PC-3 (cell line): Measurements from ENCODE around the gene CIBAR2. TPM values are rescaled to one million over a fixed set of nuclear protein-coding genes. Genes with fewer than 3 reads are reported as not detected.

Source experiments
- ATAC-seq: fragments of 200-7000 bp; cut with Tn5 transposase; 2 replicates; pipeline ENCODE4 v1.9.1; 2020; ENCODE audit warnings: mild to moderate bottlenecking, moderate library complexity
- BruUV-seq: library from RNA; stranded (reverse); fragments of 400-500 nt; replicated peaks from 2 replicates; lab custom pipeline; 2021; lab: Mats Ljungman, UMichigan
- CTCF ChIA-PET: fragments of 300-600 bp; sonication (Branson Sonifier 250); formaldehyde crosslinking; loops from one replicate; lab custom pipeline; 2022; ENCODE audit warnings: antibody characterized with exemption; lab: Charles Lee
- POLR2A ChIA-PET: fragments of 300-600 bp; sonication (Branson Sonifier 250); formaldehyde crosslinking; loops from one replicate; lab custom pipeline; 2022; ENCODE audit warnings: antibody characterized with exemption; ENCODE audit not compliant: unreplicated experiment; lab: Charles Lee
- DNase-seq: peaks from one replicate; pipeline ENCODE4 v3.0.0-alpha.2; 2015
- H2AFZ ChIP-seq: fragments of 300-600 bp; sonication (generic); 2 replicates; pipeline ENCODE4 v1.6.0; 2016; ENCODE audit warnings: antibody characterized with exemption, low read length
- H3F3A ChIP-seq: fragments of 300-600 bp; sonication (generic); one replicate; pipeline ENCODE4 v1.6.0; 2017; ENCODE audit warnings: antibody characterized with exemption, low read length, control low read depth, mild to moderate bottlenecking; ENCODE audit not compliant: unreplicated experiment
- H3K27ac ChIP-seq: fragments of 300-600 bp; sonication (generic); 2 replicates; pipeline ENCODE4 v1.5.1; 2016; ENCODE audit warnings: mild to moderate bottlenecking, low read length
- H3K27me3 ChIP-seq: fragments of 300-600 bp; sonication (generic); 2 replicates; pipeline ENCODE4 v1.6.1; 2016; ENCODE audit warnings: low read length, mixed read lengths
- H3K36me3 ChIP-seq: fragments of 300-600 bp; sonication (generic); 2 replicates; pipeline ENCODE4 v1.6.1; 2016; ENCODE audit warnings: low read depth, mixed run types, low read length, mixed read lengths
- H3K4me1 ChIP-seq: fragments of 300-600 bp; sonication (generic); 2 replicates; pipeline ENCODE4 v1.5.1; 2016; ENCODE audit warnings: low read length; ENCODE audit not compliant: insufficient read depth
- H3K4me2 ChIP-seq: fragments of 300-600 bp; sonication (generic); 2 replicates; pipeline ENCODE4 v1.6.0; 2016; ENCODE audit warnings: low read length
- H3K4me3 ChIP-seq: fragments of 300-600 bp; sonication (generic); 2 replicates; pipeline ENCODE4 v1.5.1; 2016; ENCODE audit warnings: mild to moderate bottlenecking, low read length, mixed read lengths
- H3K79me2 ChIP-seq: fragments of 300-600 bp; sonication (generic); 2 replicates; pipeline ENCODE4 v1.6.1; 2017; ENCODE audit warnings: low read length, mixed read lengths
- H3K9ac ChIP-seq: fragments of 300-600 bp; sonication (generic); 2 replicates; pipeline ENCODE4 v1.6.0; 2016; ENCODE audit warnings: mild to moderate bottlenecking, low read length
- H3K9me2 ChIP-seq: fragments of 300-600 bp; sonication (generic); replicated peaks from 2 replicates; pipeline ENCODE4 v1.6.1; 2016; ENCODE audit warnings: mixed run types, low read length, mixed read lengths
- H3K9me3 ChIP-seq: fragments of 300-600 bp; sonication (generic); 2 replicates; pipeline ENCODE4 v1.6.1; 2016; ENCODE audit warnings: low read length, mixed read lengths
- H4K20me1 ChIP-seq: fragments of 300-600 bp; sonication (generic); 2 replicates; pipeline ENCODE4 v1.6.1; 2016; ENCODE audit warnings: low read length, mixed read lengths
- CTCF ChIP-seq: fragments of 300-600 bp; sonication (generic); conservative IDR thresholded peaks from 2 replicates; pipeline ENCODE4 v1.5.1; 2017; ENCODE audit warnings: antibody characterized with exemption, low read depth, mild to moderate bottlenecking, low read length
- EZH2 ChIP-seq: fragments of 300-600 bp; sonication (generic); IDR thresholded peaks from one replicate; pipeline ENCODE4 v1.6.1; 2017; ENCODE audit warnings: antibody characterized with exemption, mild to moderate bottlenecking, low read length; ENCODE audit not compliant: unreplicated experiment
- EZH2phosphoT487 ChIP-seq: fragments of 300-600 bp; sonication (generic); IDR thresholded peaks from 2 replicates; pipeline ENCODE4 v1.6.1; 2018; ENCODE audit warnings: mild to moderate bottlenecking, antibody characterized with exemption, low read length, borderline replicate concordance
- intact Hi-C: fragments of 100-400 bp; cut with micrococcal nuclease; formaldehyde crosslinking; loops from 2 replicates; pipeline ENCODE4 v1.9.0; 2023
- total RNA-seq: library from RNA; depleted of rRNA; stranded (reverse); fragments of >200 nt; gene quantifications from 2 replicates; pipeline ENCODE4 v1.2.3, GENCODE V29; 2014

The CIBAR2 gene
- total RNA-seq, 1 experiment from 2014 or later, result not detected

GRCh38 chr16:85146532-85146797 is 34.2 kb upstream of the CIBAR2 start:
- Histone ChIP-seq H3K9me2 (no peaks in the 10 kb centered on the region), H3K36me3 (no peaks in the 10 kb centered on the region), H3K4me1 (peaks cover 2% of the 10 kb centered on the region; the same call in 1 of the 2 replicates), H3K27ac (no peak overlapping the region), H4K20me1 (no peaks in the 10 kb centered on the region), H3K27me3 (no peaks in the 10 kb centered on the region), H3K79me2 (no peaks in the 10 kb centered on the region), H3K4me3 (no peak overlapping the region), H3K9ac (no peak overlapping the region), H3K4me2 (no peak overlapping the region), H2AFZ (no peak overlapping the region), H3K9me3 (no peaks in the 10 kb centered on the region), H3F3A (no peaks in the 10 kb centered on the region)
- BruUV-seq, result no TSS peak
- DNase-seq (no peak), ATAC-seq (no peak)
- CTCF ChIA-PET, result no interaction called here
- POLR2A ChIA-PET, result no interaction called here
- intact Hi-C loops, result no loop called here
- TF ChIP-seq CTCF, result no peak
- no peak for TF ChIP-seq EZH2
- no peak for TF ChIP-seq EZH2phosphoT487

GRCh38 chr16:85145734-85146531 is 33.7 kb upstream of the CIBAR2 start:
- Histone ChIP-seq H3F3A (no peaks in the 10 kb centered on the region), H3K27me3 (no peaks in the 10 kb centered on the region), H3K4me1 (no peaks in the 10 kb centered on the region), H3K79me2 (no peaks in the 10 kb centered on the region), H2AFZ (no peak overlapping the region), H3K27ac (no peak overlapping the region), H3K36me3 (no peaks in the 10 kb centered on the region), H3K9ac (no peak overlapping the region), H3K9me2 (no peaks in the 10 kb centered on the region), H4K20me1 (no peaks in the 10 kb centered on the region), H3K4me3 (no peak overlapping the region), H3K9me3 (no peaks in the 10 kb centered on the region), H3K4me2 (no peak overlapping the region)
- DNase-seq (no peak), ATAC-seq (no peak)
- BruUV-seq, result no TSS peak
- POLR2A ChIA-PET, result no interaction called here
- TF ChIP-seq EZH2 (no peak), EZH2phosphoT487 (no peak), CTCF (no peak)
- intact Hi-C loops, result no loop called here
- CTCF ChIA-PET, result no interaction called here

- CTCF ChIA-PET, result no interaction called here
- no peak for ATAC-seq
- DNase-seq, result no peak
- TF ChIP-seq EZH2, result no peak
- no peak for TF ChIP-seq CTCF
- no peak for TF ChIP-seq EZH2phosphoT487
- no peak overlapping the region for H3K9ac ChIP-seq
- H3K9me2 ChIP-seq, result no peaks in the 10 kb centered on the region
- H3K36me3 ChIP-seq, result no peaks in the 10 kb centered on the region
- H3K4me2 ChIP-seq, result no peak overlapping the region
- no peak overlapping the region for H3K27ac ChIP-seq
- POLR2A ChIA-PET, result no interaction called here
- H3K4me1 ChIP-seq, result no peaks in the 10 kb centered on the region
- H3K4me3 ChIP-seq, result no peak overlapping the region
- intact Hi-C loops, result no loop called here
- H3K9me3 ChIP-seq, result no peaks in the 10 kb centered on the region
- no peaks in the 10 kb centered on the region for H3F3A ChIP-seq
- H2AFZ ChIP-seq, result no peak overlapping the region
- H3K27me3 ChIP-seq, result no peaks in the 10 kb centered on the region
- no peaks in the 10 kb centered on the region for H4K20me1 ChIP-seq
- no TSS peak for BruUV-seq
- H3K79me2 ChIP-seq, result no peaks in the 10 kb centered on the region
These were observed 32.9 kb upstream of the CIBAR2 start for GRCh38 chr16:85145188-85145587.
